Measurements from ENCODE around the gene RPL5.

Gene RPL5

DNA sequence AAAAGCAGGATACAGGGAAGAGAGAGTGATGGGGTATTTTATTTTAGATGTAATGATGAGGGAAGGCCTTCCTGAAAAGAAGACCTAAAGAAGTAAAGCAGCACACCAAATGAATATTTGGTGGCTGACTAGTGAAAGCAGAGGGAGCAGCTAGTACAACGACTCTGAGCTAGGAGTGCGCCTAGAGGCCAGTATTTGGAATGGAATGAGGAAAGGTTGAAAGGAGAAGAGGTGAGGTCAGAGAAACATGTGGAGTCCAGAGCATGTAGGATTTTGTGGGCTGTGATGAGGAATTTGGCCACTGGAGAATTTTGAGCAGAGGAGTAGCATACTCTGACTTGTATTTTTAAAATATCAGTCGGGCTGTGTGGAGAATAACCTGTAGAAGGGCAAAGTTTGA is 11.8 kb upstream of the RPL5 start:
- DNase-seq (ENCODE audit: low read depth, low spot score): no peak
- Histone ChIP-seq H3K4me3 (ENCODE audit: low read length) (no peak overlapping the region), H3K9me3 (ENCODE audit: control insufficient read depth, insufficient read depth, low read length) (no peaks in the 10 kb centered on the region), H3K4me1 (ENCODE audit: control insufficient read depth, insufficient read depth, low read length) (no peaks in the 10 kb centered on the region), H3K27me3 (ENCODE audit: control insufficient read depth, insufficient read depth, low read length) (no peaks in the 10 kb centered on the region), H3K27ac (ENCODE audit: low read length) (no peak overlapping the region), H3K36me3 (ENCODE audit: control insufficient read depth, insufficient read depth, low read length) (no peaks in the 10 kb centered on the region)
- WGBS (ENCODE audit: insufficient coverage, insufficient read length): no CpG with 5 or more reads among the region's 3 CpGs

GRCh38 chr1:92820551-92820950 is 11.3 kb upstream of the RPL5 start:
- no peaks in the 10 kb centered on the region for H3K36me3 ChIP-seq (ENCODE audit: control insufficient read depth, insufficient read depth, low read length)
- no peaks in the 10 kb centered on the region for H3K9me3 ChIP-seq (ENCODE audit: control insufficient read depth, insufficient read depth, low read length)
- no peaks in the 10 kb centered on the region for H3K27me3 ChIP-seq (ENCODE audit: control insufficient read depth, insufficient read depth, low read length)
- no peak overlapping the region for H3K4me3 ChIP-seq (ENCODE audit: low read length)
- no peaks in the 10 kb centered on the region for H3K4me1 ChIP-seq (ENCODE audit: control insufficient read depth, insufficient read depth, low read length)
- no peak for DNase-seq (ENCODE audit: low read depth, low spot score)
- H3K27ac ChIP-seq (ENCODE audit: low read length): no peak overlapping the region
- no CpG with 5 or more reads among the region's 3 CpGs for WGBS (ENCODE audit: insufficient coverage, insufficient read length)

DNA sequence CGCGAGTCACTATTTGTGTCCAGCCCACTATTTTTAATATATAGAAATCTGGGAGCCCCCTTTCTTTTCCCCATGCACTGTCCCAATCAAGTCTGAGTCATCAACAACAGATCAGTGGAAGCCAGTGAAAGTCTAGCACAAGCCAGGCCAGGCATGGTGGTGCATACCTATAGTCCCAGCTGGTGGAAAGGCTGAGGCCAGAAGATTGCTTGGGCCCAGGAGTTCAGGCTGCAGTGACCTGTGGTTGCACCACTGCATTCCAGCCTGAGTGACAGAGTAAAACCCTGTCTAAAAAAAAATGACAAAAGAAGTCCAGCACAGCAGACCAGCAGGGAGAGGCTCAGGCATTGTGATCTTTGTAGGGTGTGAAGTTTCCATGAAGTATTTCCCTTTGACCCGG is 9.0 kb upstream of the RPL5 start:
- no peak for DNase-seq (ENCODE audit: low read depth, low spot score)
- H3K4me1 ChIP-seq (ENCODE audit: control insufficient read depth, insufficient read depth, low read length): no peaks in the 10 kb centered on the region
- no peak overlapping the region for H3K4me3 ChIP-seq (ENCODE audit: low read length)
- no peaks in the 10 kb centered on the region for H3K9me3 ChIP-seq (ENCODE audit: control insufficient read depth, insufficient read depth, low read length)
- WGBS (ENCODE audit: insufficient coverage, insufficient read length): no CpG with 5 or more reads among the region's 3 CpGs
- no peaks in the 10 kb centered on the region for H3K27me3 ChIP-seq (ENCODE audit: control insufficient read depth, insufficient read depth, low read length)
- no peaks in the 10 kb centered on the region for H3K36me3 ChIP-seq (ENCODE audit: control insufficient read depth, insufficient read depth, low read length)
- H3K27ac ChIP-seq (ENCODE audit: low read length): no peak overlapping the region

- Histone ChIP-seq H3K36me3 (ENCODE audit: control insufficient read depth, insufficient read depth, low read length) (no peaks in the 10 kb centered on the region), H3K4me1 (ENCODE audit: control insufficient read depth, insufficient read depth, low read length) (no peaks in the 10 kb centered on the region), H3K27ac (ENCODE audit: low read length) (no peak overlapping the region), H3K9me3 (ENCODE audit: control insufficient read depth, insufficient read depth, low read length) (no peaks in the 10 kb centered on the region), H3K4me3 (ENCODE audit: low read length) (no peak overlapping the region), H3K27me3 (ENCODE audit: control insufficient read depth, insufficient read depth, low read length) (no peaks in the 10 kb centered on the region)
- no peak for DNase-seq (ENCODE audit: low read depth, low spot score)
- WGBS (ENCODE audit: insufficient coverage, insufficient read length): no CpG with 5 or more reads among the region's 6 CpGs
These were observed 5.0 kb upstream of the RPL5 start for GRCh38 chr1:92826792-92827191.

- Histone ChIP-seq H3K4me1 (ENCODE audit: control insufficient read depth, insufficient read depth, low read length) (no peaks in the 10 kb centered on the region; the same call in 1 of the 2 replicates), H3K27me3 (ENCODE audit: control insufficient read depth, insufficient read depth, low read length) (no peaks in the 10 kb centered on the region), H3K4me3 (ENCODE audit: low read length) (no peak overlapping the region; the same call in 1 of the 2 replicates), H3K27ac (ENCODE audit: low read length) (no peak overlapping the region), H3K9me3 (ENCODE audit: control insufficient read depth, insufficient read depth, low read length) (no peaks in the 10 kb centered on the region), H3K36me3 (ENCODE audit: control insufficient read depth, insufficient read depth, low read length) (peaks cover 20% of the 10 kb centered on the region; the same call in 1 of the 2 replicates)
- no CpG with 5 or more reads among the region's 4 CpGs for WGBS (ENCODE audit: insufficient coverage, insufficient read length)
- no peak for DNase-seq (ENCODE audit: low read depth, low spot score)
These were observed 475 bp upstream of the RPL5 start for GRCh38 chr1:92831368-92831761.

GRCh38 chr1:92832537-92833114 is 786 bp downstream of the RPL5 start:
- Histone ChIP-seq H3K27ac (ENCODE audit: low read length) (no peak overlapping the region), H3K4me1 (ENCODE audit: control insufficient read depth, insufficient read depth, low read length) (no peaks in the 10 kb centered on the region; the same call in 1 of the 2 replicates), H3K27me3 (ENCODE audit: control insufficient read depth, insufficient read depth, low read length) (no peaks in the 10 kb centered on the region), H3K9me3 (ENCODE audit: control insufficient read depth, insufficient read depth, low read length) (no peaks in the 10 kb centered on the region), H3K4me3 (ENCODE audit: low read length) (peak overlapping the region; percentile 96), H3K36me3 (ENCODE audit: control insufficient read depth, insufficient read depth, low read length) (peaks cover 28% of the 10 kb centered on the region; the same call in 1 of the 2 replicates)
- no CpG with 5 or more reads among the region's 19 CpGs for WGBS (ENCODE audit: insufficient coverage, insufficient read length)
- no peak for DNase-seq (ENCODE audit: low read depth, low spot score)

DNA sequence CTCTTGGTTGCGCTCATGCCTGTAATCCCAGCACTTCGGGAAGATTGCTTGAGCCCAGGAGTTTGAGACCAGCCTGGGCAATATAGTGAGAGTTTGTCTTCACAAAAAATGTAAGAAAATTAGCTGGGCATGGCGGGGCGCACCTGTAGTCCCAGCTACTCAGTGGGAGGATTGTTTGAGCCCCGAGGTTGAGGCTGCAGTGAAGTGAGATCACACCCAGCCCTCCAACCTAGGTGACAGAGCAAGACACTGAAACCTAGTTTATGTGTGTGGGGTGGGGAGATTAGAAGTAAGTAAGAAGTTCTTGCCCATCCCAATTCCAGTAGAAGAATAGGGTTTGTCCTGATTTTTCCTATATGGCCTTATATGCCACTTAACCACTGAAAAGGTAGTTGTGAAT is 2.0 kb downstream of the RPL5 start:
- DNase-seq (ENCODE audit: low read depth, low spot score): no peak
- Histone ChIP-seq H3K4me1 (ENCODE audit: control insufficient read depth, insufficient read depth, low read length) (no peaks in the 10 kb centered on the region; the same call in 1 of the 2 replicates), H3K9me3 (ENCODE audit: control insufficient read depth, insufficient read depth, low read length) (no peaks in the 10 kb centered on the region), H3K27me3 (ENCODE audit: control insufficient read depth, insufficient read depth, low read length) (no peaks in the 10 kb centered on the region), H3K4me3 (ENCODE audit: low read length) (no peak overlapping the region; the same call in 1 of the 2 replicates), H3K27ac (ENCODE audit: low read length) (no peak overlapping the region), H3K36me3 (ENCODE audit: control insufficient read depth, insufficient read depth, low read length) (peaks cover 32% of the 10 kb centered on the region; the same call in 1 of the 2 replicates)
- no CpG with 5 or more reads among the region's 5 CpGs for WGBS (ENCODE audit: insufficient coverage, insufficient read length)

- Histone ChIP-seq H3K36me3 (ENCODE audit: control insufficient read depth, insufficient read depth, low read length) (peaks cover 38% of the 10 kb centered on the region; the same call in 1 of the 2 replicates), H3K9me3 (ENCODE audit: control insufficient read depth, insufficient read depth, low read length) (no peaks in the 10 kb centered on the region), H3K27me3 (ENCODE audit: control insufficient read depth, insufficient read depth, low read length) (no peaks in the 10 kb centered on the region), H3K27ac (ENCODE audit: low read length) (no peak overlapping the region), H3K4me1 (ENCODE audit: control insufficient read depth, insufficient read depth, low read length) (no peaks in the 10 kb centered on the region; the same call in 1 of the 2 replicates), H3K4me3 (ENCODE audit: low read length) (no peak overlapping the region)
- WGBS (ENCODE audit: insufficient coverage, insufficient read length): no CpG with 5 or more reads among the region's 5 CpGs
- no peak for DNase-seq (ENCODE audit: low read depth, low spot score)
These were observed 2.8 kb downstream of the RPL5 start for GRCh38 chr1:92834617-92835016.

GRCh38 chr1:92837062-92837461 is 5.2 kb downstream of the RPL5 start:
- no peak overlapping the region for H3K27ac ChIP-seq (ENCODE audit: low read length)
- no CpG with 5 or more reads among the region's 2 CpGs for WGBS (ENCODE audit: insufficient coverage, insufficient read length)
- no peaks in the 10 kb centered on the region for H3K27me3 ChIP-seq (ENCODE audit: control insufficient read depth, insufficient read depth, low read length)
- no peak for DNase-seq (ENCODE audit: low read depth, low spot score)
- H3K36me3 ChIP-seq (ENCODE audit: control insufficient read depth, insufficient read depth, low read length): peaks cover 49% of the 10 kb centered on the region
- H3K4me3 ChIP-seq (ENCODE audit: low read length): no peak overlapping the region
- H3K4me1 ChIP-seq (ENCODE audit: control insufficient read depth, insufficient read depth, low read length): no peaks in the 10 kb centered on the region; the same call in 1 of the 2 replicates
- H3K9me3 ChIP-seq (ENCODE audit: control insufficient read depth, insufficient read depth, low read length): no peaks in the 10 kb centered on the region

DNA sequence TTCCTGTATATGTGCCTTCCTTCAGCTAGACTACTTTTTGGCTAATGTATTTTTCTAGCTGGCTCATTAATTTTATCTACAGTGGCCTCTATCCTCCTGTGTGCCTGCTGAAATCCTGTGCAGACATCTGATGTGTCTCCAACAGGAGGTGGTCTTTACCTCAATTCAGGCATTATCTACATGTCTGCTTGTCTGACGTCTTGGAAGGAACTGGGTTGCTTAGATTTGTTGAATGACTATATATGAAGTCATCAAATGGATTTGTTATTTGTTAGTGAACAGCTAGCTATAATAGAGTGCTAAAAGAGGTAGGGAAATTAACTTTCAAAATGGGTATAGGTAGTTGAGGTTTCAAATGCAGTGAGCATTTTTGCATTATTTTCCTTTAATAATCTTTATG is 6.7 kb downstream of the RPL5 start:
- DNase-seq (ENCODE audit: low read depth, low spot score): no peak
- WGBS (ENCODE audit: insufficient coverage, insufficient read length): no CpG with 5 or more reads among the region's 1 CpG
- Histone ChIP-seq H3K27me3 (ENCODE audit: control insufficient read depth, insufficient read depth, low read length) (no peaks in the 10 kb centered on the region), H3K36me3 (ENCODE audit: control insufficient read depth, insufficient read depth, low read length) (peaks cover 49% of the 10 kb centered on the region), H3K4me3 (ENCODE audit: low read length) (no peak overlapping the region), H3K4me1 (ENCODE audit: control insufficient read depth, insufficient read depth, low read length) (no peaks in the 10 kb centered on the region; the same call in 1 of the 2 replicates), H3K27ac (ENCODE audit: low read length) (no peak overlapping the region), H3K9me3 (ENCODE audit: control insufficient read depth, insufficient read depth, low read length) (no peaks in the 10 kb centered on the region)

DNA sequence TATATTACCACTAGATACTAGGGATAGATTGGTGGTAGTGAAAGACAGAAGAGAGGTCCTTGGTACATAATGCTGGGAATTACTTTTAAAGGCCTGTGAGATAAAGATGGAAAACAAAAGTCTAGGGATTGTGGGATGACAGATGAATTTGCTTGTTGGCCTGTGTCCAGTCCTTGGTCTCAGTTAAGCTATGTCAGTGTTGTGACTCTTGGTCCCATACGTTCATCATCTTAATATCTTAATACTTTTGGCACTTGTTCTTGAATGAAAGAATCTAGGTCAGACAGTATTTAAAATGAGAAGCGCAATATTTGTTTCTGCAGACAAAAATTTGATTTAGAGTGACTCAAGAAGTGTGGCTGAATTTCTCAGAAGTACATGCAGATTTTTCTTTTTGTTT is 7.6 kb downstream of the RPL5 start:
- no peaks in the 10 kb centered on the region for H3K27me3 ChIP-seq (ENCODE audit: control insufficient read depth, insufficient read depth, low read length)
- no peak overlapping the region for H3K27ac ChIP-seq (ENCODE audit: low read length)
- DNase-seq (ENCODE audit: low read depth, low spot score): no peak
- peaks cover 40% of the 10 kb centered on the region for H3K36me3 ChIP-seq (ENCODE audit: control insufficient read depth, insufficient read depth, low read length)
- WGBS (ENCODE audit: insufficient coverage, insufficient read length): no CpG with 5 or more reads among the region's 2 CpGs
- no peaks in the 10 kb centered on the region for H3K4me1 ChIP-seq (ENCODE audit: control insufficient read depth, insufficient read depth, low read length)
- no peaks in the 10 kb centered on the region for H3K9me3 ChIP-seq (ENCODE audit: control insufficient read depth, insufficient read depth, low read length)
- no peak overlapping the region for H3K4me3 ChIP-seq (ENCODE audit: low read length)

Data from iPS DF 6.9 (cell line).